CD4-positive, CD25-positive, alpha-beta regulatory T cell (primary cell): ENCODE measurements around the gene AOPEP. TPM values are rescaled to one million over a fixed set of nuclear protein-coding genes. Genes with fewer than 3 reads are reported as not detected.

Source experiments
- ATAC-seq, 2 donors: fragments of 150-1000 bp; cut with Tn5 transposase; one replicate each; pipeline ENCODE4 v1.10.0; 2021; ENCODE audit warnings: low read depth in 2 of 2, moderate number of reproducible peaks in 2 of 2, moderate library complexity in 1 of 2
- DNase-seq, 3 donors: peaks; one replicate each; pipeline versions ENCODE4 v3.0.0 to v3.0.0-alpha.2; 2012 to 2022; ENCODE audit warnings: mixed read lengths in 1 of 3
- H3K27ac ChIP-seq: one replicate; pipeline ENCODE4 v1.7.0; 2013; ENCODE audit warnings: mild to moderate bottlenecking, low read length; ENCODE audit not compliant: insufficient read depth, poor library complexity, severe bottlenecking
- H3K27me3 ChIP-seq: one replicate; pipeline ENCODE4 v1.7.0; 2013; ENCODE audit warnings: low read length; ENCODE audit not compliant: control insufficient read depth, insufficient read depth
- H3K36me3 ChIP-seq: one replicate; pipeline ENCODE4 v1.7.0; 2013; ENCODE audit warnings: mild to moderate bottlenecking, low read length, moderate library complexity; ENCODE audit not compliant: control insufficient read depth, insufficient read depth
- H3K4me1 ChIP-seq: 2 replicates; pipeline ENCODE4 v1.7.0; 2013; ENCODE audit warnings: mild to moderate bottlenecking, low read length; ENCODE audit not compliant: insufficient read depth, control insufficient read depth, poor library complexity, severe bottlenecking
- H3K4me3 ChIP-seq: one replicate; pipeline ENCODE4 v1.7.0; 2013; ENCODE audit warnings: low read depth, mild to moderate bottlenecking, low read length, moderate library complexity
- H3K9me3 ChIP-seq, 2 experiments: 1 replicate in 1 of 2; 2 replicates in 1 of 2; pipeline ENCODE4 v1.7.0; 2013; ENCODE audit warnings: low read length in 2 of 2, mild to moderate bottlenecking in 1 of 2, moderate library complexity in 1 of 2; ENCODE audit not compliant: control insufficient read depth in 2 of 2
- H3K27ac Mint-ChIP-seq, 3 donors: one replicate each; pipeline ENCODE4 v1.8.0; 2020 to 2022; ENCODE audit warnings: mild to moderate bottlenecking in 3 of 3, mixed read lengths in 3 of 3, moderate library complexity in 2 of 3
- H3K27me3 Mint-ChIP-seq: one replicate; pipeline ENCODE4 v1.8.0; 2022; ENCODE audit warnings: mild to moderate bottlenecking, mixed read lengths
- H3K36me3 Mint-ChIP-seq: one replicate; pipeline ENCODE4 v1.8.0; 2020; ENCODE audit warnings: mixed read lengths
- H3K4me1 Mint-ChIP-seq, 4 donors: one replicate each; pipeline ENCODE4 v1.8.0; 2020 to 2022; ENCODE audit warnings: mixed read lengths in 4 of 4, mild to moderate bottlenecking in 1 of 4
- H3K4me3 Mint-ChIP-seq, 4 donors: one replicate each; pipeline ENCODE4 v1.8.0; 2020 to 2022; ENCODE audit warnings: mild to moderate bottlenecking in 4 of 4, mixed read lengths in 4 of 4, moderate library complexity in 3 of 4
- H3K9me3 Mint-ChIP-seq, 7 donors: one replicate each; pipeline ENCODE4 v1.8.0; 2020 to 2022; ENCODE audit warnings: mixed read lengths in 7 of 7, mild to moderate bottlenecking in 3 of 7, moderate library complexity in 2 of 7
- polyA plus RNA-seq, 4 donors: library from polyadenylated mRNA; unstranded; fragments of 300-500 nt; fragmentation: Illumina TruSeq; gene quantifications; one replicate each; pipeline ENCODE4 v1.2.3, GENCODE V29; 2021
- total RNA-seq: library from RNA; stranded (reverse); gene quantifications from one replicate; pipeline ENCODE4 v1.2.3, GENCODE V29; 2022

Gene AOPEP
- total and polyA plus RNA-seq, 5 donors from 2014 or later, result 4.6 to 12.9 (median 6.4) TPM

DNA sequence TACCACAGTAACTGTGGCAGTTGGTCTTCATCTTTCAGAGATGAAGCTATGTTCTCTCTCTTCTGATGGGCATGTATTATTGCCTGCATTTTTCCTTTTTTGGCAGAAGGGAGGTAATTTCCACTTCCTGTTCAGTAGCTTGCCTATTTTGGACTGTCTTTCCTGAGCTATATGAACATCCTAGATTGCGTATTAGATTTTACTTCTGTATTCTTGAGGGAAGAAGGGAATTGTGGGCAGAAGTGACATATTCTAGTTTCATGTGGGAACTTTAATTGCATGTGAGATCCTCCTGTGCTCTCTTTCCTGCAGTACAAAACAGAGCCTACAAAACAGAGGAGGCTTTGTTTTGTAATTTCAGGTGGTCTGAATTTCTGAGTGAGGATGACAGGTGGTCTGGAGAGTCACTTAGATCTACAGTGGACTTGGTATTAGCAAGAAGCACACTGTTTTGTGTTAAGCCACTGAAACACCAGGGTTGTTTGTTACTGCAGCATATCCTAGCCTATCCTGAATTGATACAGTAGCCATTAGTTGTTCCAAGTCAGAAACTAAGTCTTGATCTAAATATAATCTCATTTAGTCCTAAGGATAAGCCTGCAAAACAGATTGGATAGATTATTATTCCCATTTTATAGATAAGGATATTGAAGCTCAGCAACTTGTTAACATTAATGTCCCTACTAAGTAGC is 68.1 kb downstream of the AOPEP start:
- Histone ChIP-seq H3K27me3 (no peaks in the 10 kb centered on the region), H3K27ac (no peak overlapping the region), H3K9me3 (no peaks in the 10 kb centered on the region), H3K4me3 (no peak overlapping the region), H3K4me1 (peaks cover 6% of the 10 kb centered on the region), H3K36me3 (no peaks in the 10 kb centered on the region)
- H3K4me1 Mint-ChIP-seq, result peaks cover 7 to 26% (median 13%) of the 10 kb centered on the region in 4 donors
- H3K27ac Mint-ChIP-seq, result no peak overlapping the region
- H3K36me3 Mint-ChIP-seq, result peaks cover 40% of the 10 kb centered on the region
- DNase-seq (no peak), ATAC-seq (no peak)
- H3K4me3 Mint-ChIP-seq, result no peak overlapping the region
- no peaks in the 10 kb centered on the region for H3K27me3 Mint-ChIP-seq
- H3K9me3 Mint-ChIP-seq, result no peaks in the 10 kb centered on the region

DNA sequence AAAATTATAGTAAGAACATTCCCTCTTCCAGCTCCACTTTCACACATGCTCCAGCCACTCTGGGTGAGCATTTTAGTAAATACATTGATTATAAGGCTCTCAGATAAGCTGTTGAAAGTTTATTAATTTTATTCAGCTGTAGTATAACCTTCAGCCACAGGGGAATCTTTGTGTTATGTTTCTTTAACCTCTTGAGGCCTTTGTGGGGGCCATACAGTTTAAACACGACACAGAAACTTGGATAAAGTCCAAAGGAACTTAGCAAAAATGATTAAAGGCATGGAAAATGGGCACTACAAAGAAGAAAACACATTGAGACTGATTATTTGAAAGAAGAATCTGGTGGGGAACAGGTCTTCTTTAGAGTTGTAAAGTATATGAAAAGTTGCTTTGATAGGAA is 70.2 kb downstream of the AOPEP start:
- H3K36me3 Mint-ChIP-seq, result peaks cover 56% of the 10 kb centered on the region
- H3K4me1 Mint-ChIP-seq, result peaks cover 7 to 20% (median 13%) of the 10 kb centered on the region in 4 donors

GRCh38 chr9:94798201-94798600 is 71.7 kb downstream of the AOPEP start:
- Mint-ChIP-seq H3K27ac (no peak overlapping the region), H3K27me3 (no peaks in the 10 kb centered on the region), H3K9me3 (no peaks in the 10 kb centered on the region), H3K4me1 (peaks cover 10 to 19% (median 14%) of the 10 kb centered on the region in 4 donors), H3K36me3 (peaks cover 52% of the 10 kb centered on the region), H3K4me3 (no peak overlapping the region)
- Histone ChIP-seq H3K4me1 (no peaks in the 10 kb centered on the region), H3K9me3 (no peaks in the 10 kb centered on the region), H3K4me3 (no peak overlapping the region), H3K36me3 (peaks cover 5% of the 10 kb centered on the region), H3K27ac (no peak overlapping the region), H3K27me3 (no peaks in the 10 kb centered on the region)
- DNase-seq, result no peak
- no peak for ATAC-seq

More for the DNA sequence above, 70.2 kb downstream of the AOPEP start:
- no peak for DNase-seq
- H3K4me1 ChIP-seq, result peaks cover 6% of the 10 kb centered on the region
- H3K36me3 ChIP-seq, result peaks cover 5% of the 10 kb centered on the region
- no peak overlapping the region for H3K4me3 ChIP-seq
- no peaks in the 10 kb centered on the region for H3K9me3 ChIP-seq
- H3K4me3 Mint-ChIP-seq, result no peak overlapping the region
- H3K9me3 Mint-ChIP-seq, result no peaks in the 10 kb centered on the region
- no peak for ATAC-seq
- H3K27me3 ChIP-seq, result no peaks in the 10 kb centered on the region
- no peak overlapping the region for H3K27ac ChIP-seq
- H3K27me3 Mint-ChIP-seq, result no peaks in the 10 kb centered on the region
- peak overlapping the region in 1 of 3 donors; percentile 39 for H3K27ac Mint-ChIP-seq

DNA sequence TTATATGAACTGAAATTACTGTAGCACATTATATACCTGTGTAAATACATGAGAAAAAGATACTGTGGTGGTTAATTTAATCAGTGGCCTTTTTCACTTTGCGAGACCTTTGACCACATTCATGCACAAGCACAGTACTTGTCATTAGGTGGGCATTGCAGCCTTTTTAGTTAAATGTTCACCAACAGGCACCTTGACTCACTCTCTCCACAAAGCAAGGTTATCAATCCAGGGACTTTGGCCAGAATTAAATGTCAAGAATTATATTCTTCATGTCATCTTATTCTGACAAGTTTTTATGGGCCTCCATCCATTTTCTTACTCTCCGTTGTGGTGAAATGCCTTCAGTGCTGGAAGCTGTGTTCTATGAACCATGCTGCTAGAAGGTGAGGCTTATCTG is 72.2 kb downstream of the AOPEP start:
- Mint-ChIP-seq H3K9me3 (no peaks in the 10 kb centered on the region), H3K4me3 (no peak overlapping the region), H3K27ac (no peak overlapping the region), H3K27me3 (no peaks in the 10 kb centered on the region), H3K36me3 (peaks cover 48% of the 10 kb centered on the region), H3K4me1 (peaks cover 10 to 20% (median 15%) of the 10 kb centered on the region in 4 donors)
- peaks cover 5% of the 10 kb centered on the region for H3K36me3 ChIP-seq
- no peaks in the 10 kb centered on the region for H3K27me3 ChIP-seq
- H3K4me1 ChIP-seq, result no peaks in the 10 kb centered on the region
- H3K4me3 ChIP-seq, result no peak overlapping the region
- ATAC-seq, result no peak
- H3K27ac ChIP-seq, result no peak overlapping the region
- no peak for DNase-seq
- no peaks in the 10 kb centered on the region for H3K9me3 ChIP-seq

DNA sequence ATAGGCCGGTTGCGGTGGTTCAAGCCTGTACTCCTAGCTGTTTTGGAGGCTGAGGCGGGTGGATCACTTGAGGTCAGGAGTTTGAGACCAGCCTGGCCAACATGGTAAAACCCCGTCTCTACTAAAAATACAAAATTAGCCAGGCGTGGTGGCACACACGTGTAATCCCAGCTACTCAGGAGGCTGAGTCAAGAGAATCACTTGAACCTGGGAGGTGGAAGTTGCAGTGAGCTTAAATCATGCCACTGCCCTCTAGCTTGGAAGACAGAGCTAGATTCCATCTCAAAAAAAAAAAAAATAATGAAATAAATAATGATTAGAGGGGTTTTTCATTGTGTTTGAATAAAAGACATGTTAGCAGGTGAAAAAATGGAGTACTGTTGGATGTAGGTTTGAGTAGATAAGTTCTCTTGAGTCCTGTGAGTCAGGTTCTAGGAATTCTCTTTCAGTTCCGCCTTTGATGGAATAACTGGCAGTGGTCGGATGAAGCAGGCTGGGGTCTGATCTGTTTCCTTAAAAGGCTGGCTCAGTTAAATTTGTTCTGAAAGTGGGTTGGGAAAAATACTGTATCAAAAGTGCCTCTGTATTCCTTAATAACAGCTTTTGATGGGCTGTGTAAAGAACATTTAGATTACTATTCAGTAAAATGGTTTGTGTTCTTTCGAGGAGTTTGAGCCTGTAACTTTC is 73.2 kb downstream of the AOPEP start:
- Histone ChIP-seq H3K4me3 (no peak overlapping the region), H3K27ac (no peak overlapping the region), H3K4me1 (no peaks in the 10 kb centered on the region), H3K36me3 (peaks cover 5% of the 10 kb centered on the region), H3K27me3 (no peaks in the 10 kb centered on the region), H3K9me3 (no peaks in the 10 kb centered on the region)
- ATAC-seq, result no peak
- Mint-ChIP-seq H3K27me3 (no peaks in the 10 kb centered on the region), H3K9me3 (no peaks in the 10 kb centered on the region), H3K4me1 (peaks cover 10 to 19% (median 15%) of the 10 kb centered on the region in 4 donors), H3K36me3 (peaks cover 44% of the 10 kb centered on the region), H3K27ac (no peak overlapping the region), H3K4me3 (no peak overlapping the region)
- DNase-seq, result no peak

DNA sequence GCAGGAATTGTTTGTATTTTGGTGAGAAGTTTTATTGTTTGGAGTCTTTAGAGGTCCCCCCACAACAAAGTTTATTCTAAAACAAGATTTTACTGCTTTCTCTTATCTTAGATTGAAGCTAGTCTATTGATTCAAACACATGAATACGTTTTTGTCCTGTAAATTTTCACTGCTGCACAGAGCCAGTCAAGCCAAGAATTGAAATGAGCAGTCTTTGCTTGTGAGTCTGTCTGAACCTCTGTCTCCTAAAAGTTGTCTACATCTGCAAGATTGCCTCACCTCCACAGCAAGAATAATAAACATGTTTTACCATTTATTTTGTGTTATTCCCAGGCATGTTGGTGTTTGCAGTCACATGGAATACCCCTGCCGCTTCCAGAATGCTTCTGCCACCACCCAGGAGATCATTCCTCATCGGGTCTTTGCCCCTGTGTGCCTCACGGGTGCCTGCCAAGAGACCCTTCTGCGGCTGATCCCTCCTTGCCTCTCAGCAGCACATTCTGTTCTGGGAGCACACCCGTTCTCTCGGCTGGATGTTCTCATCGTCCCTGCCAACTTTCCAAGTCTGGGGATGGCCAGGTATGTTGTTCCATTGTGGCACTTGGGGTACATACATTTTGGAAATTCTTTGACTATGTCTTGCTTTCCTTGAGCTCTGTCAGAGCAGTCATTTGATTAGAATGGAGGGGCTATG is 74.1 kb downstream of the AOPEP start:
- Histone ChIP-seq H3K4me1 (no peaks in the 10 kb centered on the region), H3K36me3 (peaks cover 5% of the 10 kb centered on the region), H3K27ac (no peak overlapping the region), H3K9me3 (no peaks in the 10 kb centered on the region), H3K4me3 (no peak overlapping the region), H3K27me3 (no peaks in the 10 kb centered on the region)
- Mint-ChIP-seq H3K4me1 (peaks cover 12 to 18% (median 16%) of the 10 kb centered on the region in 4 donors), H3K27ac (no peak overlapping the region), H3K36me3 (peaks cover 42% of the 10 kb centered on the region), H3K9me3 (no peaks in the 10 kb centered on the region), H3K27me3 (no peaks in the 10 kb centered on the region), H3K4me3 (peak overlapping the region in 1 of 4 donors; percentile 44)
- ATAC-seq (no peak), DNase-seq (no peak)

DNA sequence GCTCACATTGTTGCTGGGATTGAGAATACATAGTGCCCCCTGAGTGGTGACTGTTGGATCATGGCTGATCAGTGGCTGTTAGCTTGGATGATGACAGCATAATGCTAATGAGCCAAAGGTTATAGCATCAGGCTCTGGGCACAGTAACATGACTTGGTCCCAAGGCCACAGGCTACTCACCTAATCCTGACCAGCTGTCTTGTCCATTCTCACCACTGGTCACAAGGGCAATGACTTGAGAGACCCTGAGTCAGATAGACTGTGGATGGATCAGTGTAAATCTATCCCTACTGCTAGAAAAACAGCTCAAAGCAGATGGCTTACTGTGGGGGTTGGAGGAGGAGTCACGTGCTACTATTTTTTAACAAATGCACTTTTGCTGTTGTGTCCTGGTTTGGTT is 74.7 kb downstream of the AOPEP start:
- Mint-ChIP-seq H3K27ac (no peak overlapping the region), H3K36me3 (peaks cover 39% of the 10 kb centered on the region), H3K27me3 (no peaks in the 10 kb centered on the region), H3K9me3 (no peaks in the 10 kb centered on the region), H3K4me3 (no peak overlapping the region), H3K4me1 (peaks cover 12 to 24% (median 17%) of the 10 kb centered on the region in 4 donors)
- no peak overlapping the region for H3K27ac ChIP-seq
- DNase-seq, result no peak
- H3K9me3 ChIP-seq, result no peaks in the 10 kb centered on the region
- no peaks in the 10 kb centered on the region for H3K27me3 ChIP-seq
- no peak for ATAC-seq
- H3K36me3 ChIP-seq, result peaks cover 5% of the 10 kb centered on the region
- no peak overlapping the region for H3K4me3 ChIP-seq
- no peaks in the 10 kb centered on the region for H3K4me1 ChIP-seq
